OCI-LY1 (cell line): Measurements from ENCODE around the gene SLC9A7.
A peak's percentile ranks its signal among the peaks of the same experiment; 100 is the strongest.

Source experiments
- H2AFZ ChIP-seq: fragments of 200-600 bp; sonication (generic), shearing (Covaris generic); 2 replicates; pipeline ENCODE4 v1.6.0; 2014; ENCODE audit warnings: antibody characterized with exemption, mild to moderate bottlenecking, low read length
- H3F3A ChIP-seq: fragments of 200-600 bp; sonication (generic), shearing (Covaris generic); 2 replicates; pipeline ENCODE4 v1.6.0; 2014; ENCODE audit warnings: mild to moderate bottlenecking, antibody characterized with exemption, low read length, moderate library complexity; ENCODE audit not compliant: insufficient read depth
- H3K27ac ChIP-seq: fragments of 200-600 bp; sonication (generic); 2 replicates; pipeline ENCODE4 v1.5.1; 2014; ENCODE audit warnings: low read length, mixed run types, mild to moderate bottlenecking, low read depth; ENCODE audit not compliant: poor library complexity, severe bottlenecking
- H3K27me3 ChIP-seq: fragments of 200-600 bp; sonication (generic); 2 replicates; pipeline ENCODE4 v1.6.0; 2014; ENCODE audit warnings: antibody characterized with exemption, mild to moderate bottlenecking, low read length, moderate library complexity; ENCODE audit not compliant: insufficient read depth
- H3K36me3 ChIP-seq: fragments of 200-600 bp; sonication (generic); 2 replicates; pipeline ENCODE4 v1.6.1; 2014; ENCODE audit warnings: mild to moderate bottlenecking, antibody characterized with exemption, low read length, moderate library complexity, mixed read lengths; ENCODE audit not compliant: insufficient read depth
- H3K4me1 ChIP-seq: fragments of 200-600 bp; sonication (generic); 2 replicates; pipeline ENCODE4 v1.5.1; 2014; ENCODE audit warnings: mild to moderate bottlenecking, low read length, moderate library complexity; ENCODE audit not compliant: insufficient read depth, severe bottlenecking
- H3K4me2 ChIP-seq: fragments of 200-600 bp; sonication (generic), shearing (Covaris generic); 2 replicates; pipeline ENCODE4 v1.6.1; 2014; ENCODE audit warnings: low read length
- H3K4me3 ChIP-seq: fragments of 200-600 bp; sonication (generic); 2 replicates; pipeline ENCODE4 v1.5.1; 2014; ENCODE audit warnings: low read length, low read depth, mild to moderate bottlenecking, mixed read lengths; ENCODE audit not compliant: poor library complexity, severe bottlenecking
- H3K79me2 ChIP-seq: fragments of 200-600 bp; shearing (Covaris generic); 2 replicates; pipeline ENCODE4 v1.6.1; 2016; ENCODE audit warnings: mixed run types, low read length, mixed read lengths; ENCODE audit not compliant: insufficient read depth
- H3K9ac ChIP-seq: fragments of 200-600 bp; sonication (generic), shearing (Covaris generic); 2 replicates; pipeline ENCODE4 v1.6.1; 2014; ENCODE audit warnings: mild to moderate bottlenecking, low read length, mixed read lengths
- H3K9me2 ChIP-seq: fragments of 200-600 bp; sonication (generic), shearing (Covaris generic); 2 replicates; pipeline ENCODE4 v1.6.1; 2014; ENCODE audit warnings: low read depth, mild to moderate bottlenecking, low read length, mixed read lengths
- H3K9me3 ChIP-seq: fragments of 200-600 bp; shearing (Covaris generic); 2 replicates; pipeline ENCODE4 v1.6.1; 2014; ENCODE audit warnings: low read length, mixed read lengths
- H4K20me1 ChIP-seq: fragments of 200-600 bp; sonication (generic), shearing (Covaris generic); 2 replicates; pipeline ENCODE4 v1.6.0; 2016; ENCODE audit warnings: mild to moderate bottlenecking, low read length; ENCODE audit not compliant: insufficient read depth
- EZH2 ChIP-seq: fragments of 200-600 bp; sonication (generic), shearing (Covaris generic); IDR thresholded peaks from 2 replicates; pipeline ENCODE4 v1.8.0; 2017; ENCODE audit warnings: borderline replicate concordance, mixed run types, mild to moderate bottlenecking, antibody characterized with exemption, low read length, moderate library complexity, mixed read lengths
- TF ChIP-seq, protein P1 (sequence below): fragments of 200-600 bp; sonication (generic), shearing (Covaris generic); IDR thresholded peaks from 2 replicates; pipeline ENCODE4 v1.5.1; 2017; ENCODE audit warnings: mild to moderate bottlenecking, antibody characterized with exemption, low read length, moderate library complexity, mixed read lengths

SLC9A7 gene

DNA sequence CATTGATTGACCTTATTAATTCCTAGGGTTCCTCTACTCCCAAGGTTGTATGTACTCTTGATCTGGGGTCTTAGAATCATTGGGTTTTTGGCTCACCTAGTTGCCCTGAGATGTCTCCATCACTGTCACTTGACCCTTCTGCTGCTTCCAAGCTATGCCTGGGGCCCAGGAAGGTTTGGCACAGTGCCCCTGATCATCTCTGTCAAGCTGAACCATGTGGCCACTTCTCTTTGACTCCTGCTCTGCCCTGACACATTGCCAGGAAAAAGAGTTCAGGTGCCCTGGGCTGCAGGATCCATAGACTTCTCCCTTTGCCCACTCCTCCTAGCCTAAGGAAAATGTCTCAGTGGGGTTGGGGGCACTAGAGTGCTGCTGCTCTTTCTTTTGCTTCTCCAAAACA lies 189.3 kb downstream of the SLC9A7 start:
- Histone ChIP-seq H3K9me2 (no peaks in the 10 kb centered on the region), H3K9me3 (no peaks in the 10 kb centered on the region), H3K4me3 (no peak overlapping the region), H3K27ac (no peak overlapping the region), H3K36me3 (no peaks in the 10 kb centered on the region), H3K4me1 (peaks cover 23% of the 10 kb centered on the region), H3K9ac (no peak overlapping the region), H3K79me2 (no peaks in the 10 kb centered on the region), H3K27me3 (no peaks in the 10 kb centered on the region), H3K4me2 (no peak overlapping the region), H4K20me1 (no peaks in the 10 kb centered on the region), H2AFZ (no peak overlapping the region), H3F3A (no peaks in the 10 kb centered on the region)
- TF ChIP-seq, protein P1, sequence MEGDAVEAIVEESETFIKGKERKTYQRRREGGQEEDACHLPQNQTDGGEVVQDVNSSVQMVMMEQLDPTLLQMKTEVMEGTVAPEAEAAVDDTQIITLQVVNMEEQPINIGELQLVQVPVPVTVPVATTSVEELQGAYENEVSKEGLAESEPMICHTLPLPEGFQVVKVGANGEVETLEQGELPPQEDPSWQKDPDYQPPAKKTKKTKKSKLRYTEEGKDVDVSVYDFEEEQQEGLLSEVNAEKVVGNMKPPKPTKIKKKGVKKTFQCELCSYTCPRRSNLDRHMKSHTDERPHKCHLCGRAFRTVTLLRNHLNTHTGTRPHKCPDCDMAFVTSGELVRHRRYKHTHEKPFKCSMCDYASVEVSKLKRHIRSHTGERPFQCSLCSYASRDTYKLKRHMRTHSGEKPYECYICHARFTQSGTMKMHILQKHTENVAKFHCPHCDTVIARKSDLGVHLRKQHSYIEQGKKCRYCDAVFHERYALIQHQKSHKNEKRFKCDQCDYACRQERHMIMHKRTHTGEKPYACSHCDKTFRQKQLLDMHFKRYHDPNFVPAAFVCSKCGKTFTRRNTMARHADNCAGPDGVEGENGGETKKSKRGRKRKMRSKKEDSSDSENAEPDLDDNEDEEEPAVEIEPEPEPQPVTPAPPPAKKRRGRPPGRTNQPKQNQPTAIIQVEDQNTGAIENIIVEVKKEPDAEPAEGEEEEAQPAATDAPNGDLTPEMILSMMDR: no peak
- TF ChIP-seq EZH2: no peak

DNA sequence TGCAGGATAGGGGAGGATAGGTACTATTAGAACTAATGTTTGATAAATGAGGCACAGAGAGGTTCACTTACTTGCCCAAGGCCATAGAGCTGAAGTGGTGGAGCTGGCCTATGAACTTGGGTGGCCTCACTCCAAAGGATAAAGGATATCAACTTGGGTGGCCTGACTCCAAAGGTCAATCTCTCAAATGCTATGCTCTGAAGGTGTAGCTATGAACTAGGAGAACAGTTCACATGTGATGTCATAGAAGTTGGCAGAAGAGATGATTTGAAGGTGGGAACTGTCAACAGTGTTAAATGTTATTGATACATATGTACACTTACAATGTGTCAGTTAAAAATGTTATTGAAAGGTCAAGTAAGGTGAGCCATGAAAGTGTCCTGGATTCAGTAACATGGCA lies 191.5 kb downstream of the SLC9A7 start:
- no peak overlapping the region for H3K9ac ChIP-seq
- no peak overlapping the region for H3K4me2 ChIP-seq
- no peaks in the 10 kb centered on the region for H3K36me3 ChIP-seq
- no peak overlapping the region for H3K4me3 ChIP-seq
- no peaks in the 10 kb centered on the region for H3F3A ChIP-seq
- H2AFZ ChIP-seq: no peak overlapping the region
- TF ChIP-seq, protein P1: no peak
- TF ChIP-seq EZH2: no peak
- no peaks in the 10 kb centered on the region for H3K79me2 ChIP-seq
- no peaks in the 10 kb centered on the region for H4K20me1 ChIP-seq
- peaks cover 19% of the 10 kb centered on the region for H3K4me1 ChIP-seq
- H3K27ac ChIP-seq: no peak overlapping the region
- H3K9me2 ChIP-seq: no peaks in the 10 kb centered on the region
- no peaks in the 10 kb centered on the region for H3K9me3 ChIP-seq
- H3K27me3 ChIP-seq: no peaks in the 10 kb centered on the region

DNA sequence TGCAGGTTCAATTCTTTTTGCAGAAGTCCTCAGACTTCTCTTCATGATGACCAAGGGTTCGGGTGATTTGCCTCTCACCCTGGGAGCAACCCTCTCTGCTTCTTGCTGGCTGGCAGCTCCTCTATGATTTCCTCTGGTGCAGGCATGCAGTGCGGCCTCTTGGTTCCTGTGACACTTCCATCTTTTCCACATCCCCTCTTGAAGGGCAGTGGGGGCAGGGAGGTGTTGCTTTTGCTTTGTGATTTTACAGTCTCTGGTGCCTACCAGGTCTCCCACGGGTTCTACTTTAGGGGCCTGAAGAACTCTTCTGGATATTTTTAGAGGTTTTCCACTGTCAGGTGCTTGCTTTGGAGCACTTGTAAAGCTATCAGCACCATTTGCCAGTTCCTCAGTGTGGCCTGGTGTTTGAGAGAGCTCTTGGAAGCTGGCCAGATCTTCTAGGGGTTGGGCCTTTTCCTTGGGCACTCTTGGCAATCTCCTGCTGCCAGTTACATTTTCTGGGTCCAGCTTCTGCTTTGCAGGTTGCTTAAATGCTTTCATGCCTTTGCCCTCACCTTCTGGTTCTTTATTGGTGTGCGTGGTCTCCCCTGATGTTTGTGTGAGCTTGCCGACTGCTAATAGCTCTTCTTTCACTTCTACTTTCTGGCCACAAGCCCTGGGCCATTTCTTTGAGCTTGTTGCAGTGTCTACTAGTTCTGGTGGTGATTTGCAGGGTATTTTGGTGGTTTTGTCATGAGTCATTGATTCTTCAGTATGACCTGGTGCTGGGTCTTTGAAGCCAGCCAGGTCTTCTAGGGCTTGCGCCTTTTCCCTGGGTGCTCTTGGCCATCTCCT lies 196.9 kb downstream of the SLC9A7 start:
- TF ChIP-seq EZH2: no peak
- TF ChIP-seq, protein P1: no peak
- Histone ChIP-seq H3K9me2 (no peaks in the 10 kb centered on the region), H3K4me2 (peak overlapping the region; percentile 22; the same call in 1 of the 2 replicates), H3K4me1 (peaks cover 18% of the 10 kb centered on the region), H3K4me3 (no peak overlapping the region), H3K9ac (no peak overlapping the region), H2AFZ (no peak overlapping the region), H3K27ac (peak overlapping the region; percentile 72), H3K79me2 (no peaks in the 10 kb centered on the region), H3K9me3 (no peaks in the 10 kb centered on the region), H3K36me3 (no peaks in the 10 kb centered on the region), H4K20me1 (no peaks in the 10 kb centered on the region), H3K27me3 (no peaks in the 10 kb centered on the region), H3F3A (no peaks in the 10 kb centered on the region)
